ENCODE data around the gene RNF13.

RNF13 gene

DNA sequence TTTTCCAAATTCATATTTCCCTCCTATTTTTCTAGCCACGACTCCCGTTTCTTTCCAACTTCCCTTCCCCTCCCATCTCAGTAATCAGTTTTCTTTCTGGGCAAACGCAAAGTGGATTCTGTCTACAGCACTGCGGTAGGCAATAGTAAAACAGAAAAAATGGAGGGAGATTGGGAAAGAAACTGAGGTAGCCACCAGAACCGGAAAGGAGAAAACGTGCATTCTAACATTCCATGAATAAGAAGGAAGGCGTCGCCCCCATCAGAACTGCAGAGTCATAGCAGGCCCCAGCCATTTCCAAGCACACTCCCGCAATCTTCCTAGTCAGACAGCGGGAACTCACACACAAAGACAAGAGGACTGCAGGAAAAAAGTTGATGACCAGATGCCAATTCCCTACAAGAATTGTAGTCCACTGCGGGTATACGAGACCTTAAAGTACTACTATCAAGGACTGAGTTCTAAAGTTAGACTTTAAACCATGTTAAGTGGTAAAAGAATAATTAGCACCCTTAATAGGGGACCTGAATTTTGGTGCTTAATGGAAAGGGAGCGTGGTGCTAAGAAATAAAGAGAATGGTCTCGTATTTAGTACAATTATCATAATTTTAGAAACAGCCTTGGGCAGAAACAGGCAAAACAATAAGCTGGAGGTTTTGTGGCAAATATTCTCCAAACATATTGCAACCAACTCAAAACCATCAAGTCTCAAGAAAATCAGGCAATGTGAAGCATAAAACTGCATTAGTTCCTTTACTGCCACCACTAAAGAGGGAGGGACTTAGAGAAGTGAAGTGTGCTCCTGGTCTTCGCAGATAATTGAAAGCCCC, 156.3 kb downstream of the RNF13 start:
- Histone ChIP-seq H4K20me1 (ENCODE audit: insufficient read depth, low read length) (no peaks in the 10 kb centered on the region), H3F3A (ENCODE audit: insufficient read depth, low read length) (peaks cover 8% of the 10 kb centered on the region; the same call in 1 of the 2 replicates), H3K27ac (ENCODE audit: low read length) (no peak overlapping the region), H3K9ac (ENCODE audit: low read length) (no peak overlapping the region), H3K4me3 (ENCODE audit: low read length) (peak overlapping the region; percentile 76), H3K9me2 (replicated peaks; ENCODE audit: insufficient read depth, low read length) (no peaks in the 10 kb centered on the region), H2AFZ (ENCODE audit: low read length) (peak overlapping the region; percentile 85), H3K79me2 (ENCODE audit: low read length) (no peaks in the 10 kb centered on the region), H3K9me3 (replicated peaks; ENCODE audit: insufficient read depth, low read length) (no peaks in the 10 kb centered on the region), H3K27me3 (replicated peaks; ENCODE audit: insufficient read depth, low read length) (peaks cover 12% of the 10 kb centered on the region), H3K4me2 (ENCODE audit: low read depth, low read length) (peak overlapping the region; percentile 84), H3K4me1 (ENCODE audit: low read length) (no peaks in the 10 kb centered on the region), H3K36me3 (replicated peaks; ENCODE audit: insufficient read depth, low read length) (no peaks in the 10 kb centered on the region)
- TF ChIP-seq EZH2phosphoT487 (IDR thresholded peaks at IDR 0.05; ENCODE audit: low read length) (no peak), EZH2 (optimal IDR thresholded peaks at IDR 0.05; ENCODE audit: low read depth, low read length) (no peak)
- TF ChIP-seq, protein P1, sequence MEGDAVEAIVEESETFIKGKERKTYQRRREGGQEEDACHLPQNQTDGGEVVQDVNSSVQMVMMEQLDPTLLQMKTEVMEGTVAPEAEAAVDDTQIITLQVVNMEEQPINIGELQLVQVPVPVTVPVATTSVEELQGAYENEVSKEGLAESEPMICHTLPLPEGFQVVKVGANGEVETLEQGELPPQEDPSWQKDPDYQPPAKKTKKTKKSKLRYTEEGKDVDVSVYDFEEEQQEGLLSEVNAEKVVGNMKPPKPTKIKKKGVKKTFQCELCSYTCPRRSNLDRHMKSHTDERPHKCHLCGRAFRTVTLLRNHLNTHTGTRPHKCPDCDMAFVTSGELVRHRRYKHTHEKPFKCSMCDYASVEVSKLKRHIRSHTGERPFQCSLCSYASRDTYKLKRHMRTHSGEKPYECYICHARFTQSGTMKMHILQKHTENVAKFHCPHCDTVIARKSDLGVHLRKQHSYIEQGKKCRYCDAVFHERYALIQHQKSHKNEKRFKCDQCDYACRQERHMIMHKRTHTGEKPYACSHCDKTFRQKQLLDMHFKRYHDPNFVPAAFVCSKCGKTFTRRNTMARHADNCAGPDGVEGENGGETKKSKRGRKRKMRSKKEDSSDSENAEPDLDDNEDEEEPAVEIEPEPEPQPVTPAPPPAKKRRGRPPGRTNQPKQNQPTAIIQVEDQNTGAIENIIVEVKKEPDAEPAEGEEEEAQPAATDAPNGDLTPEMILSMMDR (IDR thresholded peaks at IDR 0.05; ENCODE audit: low read length), result no peak
- DNase-seq, result no peak

DNA sequence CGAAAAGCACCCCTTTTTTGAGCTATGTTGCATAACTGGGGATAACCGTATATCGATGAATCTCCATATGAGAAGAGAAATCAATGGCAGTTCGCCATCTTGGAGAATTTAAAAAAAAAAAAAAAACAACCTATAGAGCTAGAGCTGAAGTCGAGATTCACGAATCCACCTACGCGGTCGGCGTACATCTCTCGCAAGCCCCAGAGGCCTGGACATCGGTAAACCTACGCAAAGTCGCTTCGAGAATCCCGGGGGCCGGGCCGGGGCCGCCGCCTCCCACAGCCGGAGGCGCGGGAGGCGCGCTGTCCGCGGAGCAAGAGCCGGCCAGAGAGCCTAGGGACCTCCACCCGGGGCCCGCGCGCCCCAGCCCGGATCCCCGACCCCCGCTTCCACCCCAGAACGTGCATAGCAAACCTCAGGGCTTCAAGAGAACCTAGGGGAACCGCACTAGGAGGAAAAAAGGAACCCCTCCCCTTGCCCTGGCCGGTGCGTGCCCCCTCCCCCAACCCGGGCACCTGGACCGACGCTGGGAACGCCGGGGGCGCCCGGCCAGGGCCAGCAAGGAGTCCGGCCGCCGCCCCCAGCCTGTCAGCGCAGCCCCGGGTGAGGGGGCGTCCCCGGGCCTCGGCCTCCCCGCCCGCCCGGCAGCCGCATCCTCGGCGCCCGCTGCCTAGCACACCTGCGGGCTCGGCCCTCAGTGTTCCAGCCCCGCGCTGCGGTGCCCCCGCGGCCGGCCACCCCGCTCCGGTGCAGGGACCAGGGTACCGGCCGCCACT, 157.1 kb downstream of the RNF13 start:
- H3K79me2 ChIP-seq (ENCODE audit: low read length), result no peaks in the 10 kb centered on the region
- H3K27ac ChIP-seq (ENCODE audit: low read length), result no peak overlapping the region
- no peaks in the 10 kb centered on the region for H3K9me3 ChIP-seq (replicated peaks; ENCODE audit: insufficient read depth, low read length)
- peak overlapping the region; percentile 84 for H3K4me2 ChIP-seq (ENCODE audit: low read depth, low read length)
- H3K27me3 ChIP-seq (replicated peaks; ENCODE audit: insufficient read depth, low read length), result peaks cover 12% of the 10 kb centered on the region
- H3K4me3 ChIP-seq (ENCODE audit: low read length), result peak overlapping the region; percentile 76
- TF ChIP-seq, protein P1 (IDR thresholded peaks at IDR 0.05; ENCODE audit: low read length), result no peak
- TF ChIP-seq EZH2 (optimal IDR thresholded peaks at IDR 0.05; ENCODE audit: low read depth, low read length), result no peak
- TF ChIP-seq EZH2phosphoT487 (IDR thresholded peaks at IDR 0.05; ENCODE audit: low read length), result no peak
- H4K20me1 ChIP-seq (ENCODE audit: insufficient read depth, low read length), result no peaks in the 10 kb centered on the region
- H3F3A ChIP-seq (ENCODE audit: insufficient read depth, low read length), result peaks cover 8% of the 10 kb centered on the region; the same call in 1 of the 2 replicates
- peak overlapping the region; percentile 37; the same call in 1 of the 2 replicates for H3K9ac ChIP-seq (ENCODE audit: low read length)
- no peaks in the 10 kb centered on the region for H3K4me1 ChIP-seq (ENCODE audit: low read length)
- peak; percentile 92 for DNase-seq
- no peaks in the 10 kb centered on the region for H3K36me3 ChIP-seq (replicated peaks; ENCODE audit: insufficient read depth, low read length)
- H2AFZ ChIP-seq (ENCODE audit: low read length), result peak overlapping the region; percentile 90
- no peaks in the 10 kb centered on the region for H3K9me2 ChIP-seq (replicated peaks; ENCODE audit: insufficient read depth, low read length)

DNA sequence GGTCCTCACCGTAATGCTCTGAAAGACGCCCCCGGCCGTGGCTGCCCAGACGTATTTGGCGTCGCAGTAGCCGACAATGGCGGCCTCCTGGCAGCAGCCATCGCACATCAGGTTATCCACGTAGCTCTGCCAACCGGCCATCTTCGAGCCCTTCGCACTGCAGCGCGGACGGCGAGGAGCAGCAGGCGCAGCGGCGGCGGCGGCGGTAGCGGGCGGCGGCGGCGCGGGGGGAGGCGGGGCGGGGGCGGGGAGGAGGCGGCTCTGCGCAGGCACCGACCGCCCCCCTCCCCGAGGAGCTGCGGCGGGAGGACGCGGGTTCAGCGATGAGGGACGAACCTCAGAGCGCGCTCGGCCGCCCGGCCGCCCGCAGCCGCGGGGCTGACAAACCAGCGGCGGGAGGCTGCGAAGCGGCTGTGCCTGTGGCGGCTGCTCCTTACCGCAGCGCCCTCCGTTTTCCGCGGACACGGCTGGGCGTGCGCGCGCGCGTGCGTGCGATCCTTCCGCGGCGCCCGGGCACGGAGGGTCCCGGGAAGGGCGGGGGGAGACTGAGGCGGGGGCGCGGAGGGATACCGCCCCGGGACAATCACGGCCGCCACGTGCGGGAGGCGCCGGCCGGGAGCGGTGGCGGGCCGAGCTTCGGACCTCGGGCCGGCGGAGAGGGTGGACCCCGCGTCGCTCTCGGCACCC, 157.8 kb downstream of the RNF13 start, which contains the start of gene PFN2:
PFN2 (minus strand) TSS at position 180 of the 687 bp plus-strand sequence; CDS start at position 141, 39 bp downstream.
- H3K4me2 ChIP-seq (ENCODE audit: low read depth, low read length), result peak within 1 kb of the TSS; percentile 86
- no peaks in the 10 kb centered on the region for H3K36me3 ChIP-seq (replicated peaks; ENCODE audit: insufficient read depth, low read length)
- no peak for TF ChIP-seq EZH2phosphoT487 (IDR thresholded peaks at IDR 0.05; ENCODE audit: low read length)
- TF ChIP-seq, protein P1 (IDR thresholded peaks at IDR 0.05; ENCODE audit: low read length), result no peak
- TF ChIP-seq EZH2 (optimal IDR thresholded peaks at IDR 0.05; ENCODE audit: low read depth, low read length), result no peak
- H4K20me1 ChIP-seq (ENCODE audit: insufficient read depth, low read length), result no peaks in the 10 kb centered on the region
- DNase-seq, result peak; percentile 68
- H3K4me3 ChIP-seq (ENCODE audit: low read length), result peak within 1 kb of the TSS; percentile 76
- H3K9me2 ChIP-seq (replicated peaks; ENCODE audit: insufficient read depth, low read length), result no peaks in the 10 kb centered on the region
- H3K27ac ChIP-seq (ENCODE audit: low read length), result no peak within 1 kb of the TSS
- peak within 1 kb of the TSS; percentile 90 for H2AFZ ChIP-seq (ENCODE audit: low read length)
- peaks cover 8% of the 10 kb centered on the region; the same call in 1 of the 2 replicates for H3F3A ChIP-seq (ENCODE audit: insufficient read depth, low read length)
- H3K79me2 ChIP-seq (ENCODE audit: low read length), result no peaks in the 10 kb centered on the region
- peak within 1 kb of the TSS; percentile 37; the same call in 1 of the 2 replicates for H3K9ac ChIP-seq (ENCODE audit: low read length)
- H3K27me3 ChIP-seq (replicated peaks; ENCODE audit: insufficient read depth, low read length), result peaks cover 12% of the 10 kb centered on the region
- no peaks in the 10 kb centered on the region for H3K9me3 ChIP-seq (replicated peaks; ENCODE audit: insufficient read depth, low read length)
- H3K4me1 ChIP-seq (ENCODE audit: low read length), result no peaks in the 10 kb centered on the region

All from MM.1S (cell line).